HCT116 (cell line): ENCODE measurements around the gene COPS9. TPM values are rescaled to one million over a fixed set of nuclear protein-coding genes. Genes with fewer than 3 reads are reported as not detected.

Source experiments
- ATAC-seq: fragments of 200-7000 bp; cut with Tn5 transposase; 2 replicates; pipeline ENCODE4 v1.9.1; 2020; ENCODE audit warnings: mild to moderate bottlenecking, moderate library complexity
- BruUV-seq: library from RNA; stranded (reverse); fragments of 400-500 nt; replicated peaks from 2 replicates; lab custom pipeline; 2021; lab: Mats Ljungman, UMichigan
- CTCF ChIA-PET: fragments of 300-600 bp; sonication (Branson Sonifier 250); formaldehyde crosslinking; loops from one replicate; lab custom pipeline; 2021; ENCODE audit warnings: antibody characterized with exemption; lab: Charles Lee
- POLR2A ChIA-PET: fragments of 300-600, 350-600 bp; sonication (Branson Sonifier 250); formaldehyde crosslinking; loops from one replicate; lab custom pipeline; 2021; ENCODE audit warnings: antibody characterized with exemption; lab: Charles Lee
- RAD21 ChIA-PET, 2 experiments: fragments of 300-600 bp; sonication (Branson Sonifier 250); formaldehyde crosslinking; loops; one replicate each; lab custom pipeline; 2023; ENCODE audit warnings: low total read pairs in 2 of 2; ENCODE audit not compliant: uncharacterized antibody in 2 of 2, unreplicated experiment in 2 of 2, low non-redundant PET in 1 of 2; lab: Charles Lee
- DNase-seq: peaks from one replicate; pipeline ENCODE4 v3.0.0-alpha.2; 2010; ENCODE audit warnings: low read depth, low spot score
- H2AFZ ChIP-seq: fragments of 200-600 bp; shearing (Covaris generic), sonication (generic); 2 replicates; pipeline ENCODE4 v1.6.1; 2017; ENCODE audit warnings: low read depth, mixed run types, mixed read lengths, antibody characterized with exemption, low read length; ENCODE audit not compliant: poor library complexity, severe bottlenecking
- H3K27ac ChIP-seq: 2 replicates; pipeline ENCODE4 v1.5.1; 2012; ENCODE audit warnings: low read depth, low read length
- H3K27me3 ChIP-seq: fragments of 200-600 bp; sonication (generic); 2 replicates; pipeline ENCODE4 v1.6.1; 2016; ENCODE audit warnings: mixed run types, low read length, mixed read lengths; ENCODE audit not compliant: insufficient read depth
- H3K36me3 ChIP-seq, 2 experiments: fragments of 200-500 bp in 1 of 2; fragments of 200-600 bp in 1 of 2; sonication (Bioruptor generic) in 1 of 2; sonication (generic) in 1 of 2; 2 replicates each; pipeline versions ENCODE4 v1.5.1 to v1.6.1; 2014 to 2016; ENCODE audit warnings: low read length in 2 of 2, inconsistent platforms in 1 of 2, mixed read lengths in 1 of 2, mixed run types in 1 of 2; ENCODE audit not compliant: insufficient read depth in 2 of 2, control insufficient read depth in 1 of 2
- H3K4me1 ChIP-seq, 2 experiments: fragments of 200-600 bp in 1 of 2; sonication (generic) in 1 of 2; 2 replicates each; pipeline versions ENCODE4 v1.5.1 to v1.6.1; 2012 to 2017; ENCODE audit warnings: low read length in 2 of 2, inconsistent platforms in 1 of 2, mild to moderate bottlenecking in 1 of 2, mixed read lengths in 1 of 2, mixed run types in 1 of 2, moderate library complexity in 1 of 2; ENCODE audit not compliant: insufficient read depth in 2 of 2, control insufficient read depth in 1 of 2
- H3K4me2 ChIP-seq: fragments of 200-600 bp; sonication (generic); 2 replicates; pipeline ENCODE4 v1.6.1; 2017; ENCODE audit warnings: mixed run types, low read length, mixed read lengths
- H3K4me3 ChIP-seq, 2 experiments: fragments of 200-600 bp in 1 of 2; sonication (generic) in 1 of 2; replicated peaks in 1 of 2; 2 replicates each; pipeline ENCODE4 v1.5.1; 2011 to 2016; ENCODE audit warnings: low read length in 2 of 2, control low read depth in 1 of 2, low read depth in 1 of 2, mild to moderate bottlenecking in 1 of 2, mixed read lengths in 1 of 2, mixed run types in 1 of 2
- H3K79me2 ChIP-seq: fragments of 200-600 bp; sonication (generic); 2 replicates; pipeline ENCODE4 v1.6.1; 2017; ENCODE audit warnings: mild to moderate bottlenecking, mixed run types, low read length, moderate library complexity, mixed read lengths; ENCODE audit not compliant: insufficient read depth
- H3K9ac ChIP-seq: fragments of 200-600 bp; sonication (generic); 2 replicates; pipeline ENCODE4 v1.6.1; 2016; ENCODE audit warnings: low read length, mixed read lengths
- H3K9me2 ChIP-seq: fragments of 200-600 bp; sonication (generic), shearing (Covaris generic); 2 replicates; pipeline ENCODE4 v1.6.1; 2017; ENCODE audit warnings: mixed run types, mild to moderate bottlenecking, moderate library complexity; ENCODE audit not compliant: insufficient read depth
- H3K9me3 ChIP-seq, 2 experiments: fragments of 200-500 bp in 1 of 2; fragments of 200-600 bp in 1 of 2; sonication (Bioruptor generic) in 1 of 2; sonication (generic) in 1 of 2; 2 replicates each; pipeline ENCODE4 v1.6.1; 2014 to 2017; ENCODE audit warnings: low read length in 2 of 2, mixed read lengths in 2 of 2, inconsistent platforms in 1 of 2, low read depth in 1 of 2, mild to moderate bottlenecking in 1 of 2, mixed run types in 1 of 2, moderate library complexity in 1 of 2; ENCODE audit not compliant: control insufficient read depth in 1 of 2, insufficient read depth in 1 of 2
- H4K20me1 ChIP-seq: fragments of 200-600 bp; sonication (generic), shearing (Covaris generic); 2 replicates; pipeline ENCODE4 v1.6.1; 2017; ENCODE audit warnings: mixed run types, mild to moderate bottlenecking, moderate library complexity; ENCODE audit not compliant: insufficient read depth
- ATF3 ChIP-seq: IDR thresholded peaks from 2 replicates; pipeline ENCODE4 v1.6.1; 2012
- CEBPB ChIP-seq: IDR thresholded peaks from 2 replicates; pipeline ENCODE4 v1.6.1; 2012; ENCODE audit warnings: low read depth
- EGR1 ChIP-seq: IDR thresholded peaks from 2 replicates; pipeline ENCODE4 v1.6.1; 2012; ENCODE audit warnings: low read depth
- EZH2phosphoT487 ChIP-seq: fragments of 200-600 bp; IDR thresholded peaks from 2 replicates; pipeline ENCODE4 v1.6.1; 2018; ENCODE audit warnings: antibody characterized with exemption, borderline replicate concordance
- FOSL1 ChIP-seq: IDR thresholded peaks from 2 replicates; pipeline ENCODE4 v1.6.1; 2012; ENCODE audit warnings: low read depth
- JUND ChIP-seq: IDR thresholded peaks from 2 replicates; pipeline ENCODE4 v1.6.1; 2012
- RAD21 ChIP-seq: IDR thresholded peaks from 2 replicates; pipeline ENCODE4 v1.6.1; 2012; ENCODE audit warnings: low read depth, mild to moderate bottlenecking
- SIN3A ChIP-seq: IDR thresholded peaks from 2 replicates; pipeline ENCODE4 v1.6.1; 2012; ENCODE audit warnings: low read depth
- SP1 ChIP-seq: IDR thresholded peaks from 2 replicates; pipeline ENCODE4 v1.6.1; 2012; ENCODE audit warnings: low read depth
- TCF7L2 ChIP-seq: IDR thresholded peaks from 2 replicates; pipeline ENCODE4 v1.7.0; 2011; ENCODE audit warnings: borderline replicate concordance, inconsistent platforms; ENCODE audit not compliant: insufficient read depth, insufficient read length; ENCODE audit errors: extremely low read depth
- YY1 ChIP-seq: IDR thresholded peaks from 2 replicates; pipeline ENCODE4 v1.6.1; 2011; ENCODE audit warnings: low read length, low read depth, moderate library complexity, mild to moderate bottlenecking; ENCODE audit not compliant: insufficient replicate concordance; ENCODE audit errors: extremely low read depth
- ZBTB33 ChIP-seq: IDR thresholded peaks from 2 replicates; pipeline ENCODE4 v1.6.1; 2011; ENCODE audit warnings: mild to moderate bottlenecking, low read length, moderate library complexity; ENCODE audit not compliant: insufficient replicate concordance; ENCODE audit errors: extremely low read depth
- ZFX ChIP-seq: fragments of 450-650 bp; IDR thresholded peaks from 2 replicates; pipeline ENCODE4 v1.6.1; 2017
- intact Hi-C: fragments of 100-400 bp; cut with micrococcal nuclease; formaldehyde crosslinking; loops from 2 replicates; pipeline ENCODE4 v1.10.0; 2022
- total RNA-seq: library from RNA; stranded (reverse); gene quantifications from one replicate; pipeline ENCODE4 v1.2.1, GENCODE V29; 2021; ENCODE audit not compliant: unreplicated experiment

Gene COPS9
- total RNA-seq, 1 experiment from 2014 or later: 111 TPM

GRCh38 chr2:240139011-240139441 is 2.9 kb upstream of the COPS9 start:
- Histone ChIP-seq H4K20me1 (no peaks in the 10 kb centered on the region), H3K9ac (no peak overlapping the region), H3K4me3 (no peak overlapping the region), H3K4me1 (peaks cover 7 to 24% of the 10 kb centered on the region in 2 experiments; a peak in 3 of 4 replicates), H3K27ac (no peak overlapping the region), H3K9me2 (no peaks in the 10 kb centered on the region), H3K36me3 (no peaks in the 10 kb centered on the region), H3K27me3 (no peaks in the 10 kb centered on the region), H2AFZ (no peak overlapping the region), H3K79me2 (peaks cover 22% of the 10 kb centered on the region), H3K9me3 (no peaks in the 10 kb centered on the region), H3K4me2 (no peak overlapping the region)
- DNase-seq (no peak), ATAC-seq (no peak)
- ChIA-PET CTCF (interaction anchor here (1.2 kb wide), 1 partner anchor 78 kb away, joined by 3 read pairs; no protein-coding TSS in a partner anchor), POLR2A (no interaction called here), RAD21 (no interaction called here)
- no TSS peak for BruUV-seq
- intact Hi-C loops: no loop called here
- no peak for TF ChIP-seq ZFX
- TF ChIP-seq CEBPB: no peak
- no peak for TF ChIP-seq YY1
- TF ChIP-seq EZH2phosphoT487: no peak
- no peak for TF ChIP-seq RAD21
- no peak for TF ChIP-seq EGR1
- no peak for TF ChIP-seq SIN3A
- no peak for TF ChIP-seq TCF7L2
- no peak for TF ChIP-seq SP1

GRCh38 chr2:240138254-240138984 is 2.3 kb upstream of the COPS9 start:
- Histone ChIP-seq H3K27me3 (no peaks in the 10 kb centered on the region), H3K9ac (no peak overlapping the region), H4K20me1 (no peaks in the 10 kb centered on the region), H3K9me2 (no peaks in the 10 kb centered on the region), H3K4me3 (no peak overlapping the region), H3K9me3 (no peaks in the 10 kb centered on the region), H3K4me1 (peaks cover 7 to 19% of the 10 kb centered on the region in 2 experiments; a peak in 3 of 4 replicates), H3K36me3 (no peaks in the 10 kb centered on the region; a peak in 1 of 4 replicates), H3K4me2 (no peak overlapping the region), H3K27ac (no peak overlapping the region), H2AFZ (no peak overlapping the region), H3K79me2 (peaks cover 28% of the 10 kb centered on the region)
- ChIA-PET POLR2A (no interaction called here), CTCF (interaction anchor here (1.2 kb wide), 1 partner anchor 77 kb away, joined by 3 read pairs; no protein-coding TSS in a partner anchor), RAD21 (interaction anchor here in 1 of 2 experiments (1.1 kb wide), 1 partner anchor 77 kb away, joined by 3 read pairs; no protein-coding TSS in a partner anchor)
- TF ChIP-seq SP1 (no peak), ZFX (no peak), ATF3 (no peak), FOSL1 (no peak), CEBPB (no peak), ZBTB33 (no peak), JUND (no peak)
- BruUV-seq: no TSS peak
- intact Hi-C loops: no loop called here
- ATAC-seq (no peak), DNase-seq (no peak)
